Upper lobe of left lung (tissue), 4 donors: ENCODE results near the gene IFT172.

Source experiments
- EP300 ChIP-seq, 4 donors: sonication (generic); formaldehyde crosslinking; IDR thresholded peaks; one replicate each; pipeline ENCODE4 v1.5.1; 2017; ENCODE audit warnings: antibody characterized with exemption in 4 of 4, control low read depth in 2 of 4
- POLR2A ChIP-seq, 4 donors: fragments of 450-650 bp; IDR thresholded peaks; one replicate each; pipeline ENCODE4 v1.5.1; 2016 to 2017; ENCODE audit warnings: antibody characterized with exemption in 4 of 4, mild to moderate bottlenecking in 2 of 4
- POLR2AphosphoS5 ChIP-seq, 2 donors: sonication (generic); formaldehyde crosslinking; IDR thresholded peaks; one replicate each; pipeline ENCODE4 v1.5.1; 2017; ENCODE audit warnings: antibody characterized with exemption in 2 of 2
- TF ChIP-seq, protein P1 (sequence below), 6 experiments: fragments of 450-650 bp in 4 of 6; fragments of 200-600 bp in 2 of 6; sonication (generic) in 2 of 6; IDR thresholded peaks; one replicate each; pipeline ENCODE4 v1.5.1; 2016 to 2019; ENCODE audit warnings: antibody characterized with exemption in 6 of 6

DNA sequence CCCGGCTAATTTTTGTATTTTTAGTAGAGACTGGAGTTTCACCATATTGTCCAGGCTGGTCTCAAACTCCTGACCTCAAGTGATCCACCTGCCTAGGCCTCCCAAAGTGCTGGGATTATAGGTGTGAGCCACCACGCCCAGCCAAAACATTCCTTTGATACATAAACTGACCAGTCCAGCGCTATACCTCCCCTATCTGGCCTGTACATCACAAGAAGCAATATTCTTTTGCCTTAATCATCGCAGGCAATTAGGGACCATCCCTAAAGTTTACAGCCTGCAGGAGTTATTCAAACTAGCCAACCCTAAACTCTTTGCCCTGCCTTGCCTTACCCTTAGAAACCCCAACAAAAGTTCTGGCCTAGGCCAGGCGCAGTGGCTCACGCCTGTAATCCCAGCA, 73.4 kb downstream of the IFT172 start:
- TF ChIP-seq POLR2AphosphoS5 (IDR thresholded peaks at IDR 0.05) (no peak), POLR2A (IDR thresholded peaks at IDR 0.05) (no peak), EP300 (IDR thresholded peaks at IDR 0.05) (no peak)
- TF ChIP-seq, protein P1, sequence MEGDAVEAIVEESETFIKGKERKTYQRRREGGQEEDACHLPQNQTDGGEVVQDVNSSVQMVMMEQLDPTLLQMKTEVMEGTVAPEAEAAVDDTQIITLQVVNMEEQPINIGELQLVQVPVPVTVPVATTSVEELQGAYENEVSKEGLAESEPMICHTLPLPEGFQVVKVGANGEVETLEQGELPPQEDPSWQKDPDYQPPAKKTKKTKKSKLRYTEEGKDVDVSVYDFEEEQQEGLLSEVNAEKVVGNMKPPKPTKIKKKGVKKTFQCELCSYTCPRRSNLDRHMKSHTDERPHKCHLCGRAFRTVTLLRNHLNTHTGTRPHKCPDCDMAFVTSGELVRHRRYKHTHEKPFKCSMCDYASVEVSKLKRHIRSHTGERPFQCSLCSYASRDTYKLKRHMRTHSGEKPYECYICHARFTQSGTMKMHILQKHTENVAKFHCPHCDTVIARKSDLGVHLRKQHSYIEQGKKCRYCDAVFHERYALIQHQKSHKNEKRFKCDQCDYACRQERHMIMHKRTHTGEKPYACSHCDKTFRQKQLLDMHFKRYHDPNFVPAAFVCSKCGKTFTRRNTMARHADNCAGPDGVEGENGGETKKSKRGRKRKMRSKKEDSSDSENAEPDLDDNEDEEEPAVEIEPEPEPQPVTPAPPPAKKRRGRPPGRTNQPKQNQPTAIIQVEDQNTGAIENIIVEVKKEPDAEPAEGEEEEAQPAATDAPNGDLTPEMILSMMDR (IDR thresholded peaks at IDR 0.05): no peak
